B cell (primary cell): Measurements from ENCODE around the gene ING5. TPM values are rescaled to one million over a fixed set of nuclear protein-coding genes. Genes with fewer than 3 reads are reported as not detected.

ENCODE experiments used
- ATAC-seq: fragments of 200-7000 bp; cut with Tn5 transposase; one replicate; pipeline ENCODE4 v1.10.0; 2021; ENCODE audit warnings: low read depth, mild to moderate bottlenecking, moderate number of reproducible peaks, moderate library complexity
- CTCF ChIA-PET: fragments of 350-600 bp; sonication (Branson Sonifier 250); formaldehyde crosslinking; loops from one replicate; lab custom pipeline; 2021; ENCODE audit warnings: antibody characterized with exemption, inconsistent platforms; lab: Charles Lee
- POLR2A ChIA-PET: fragments of 350-600 bp; sonication (Branson Sonifier 250); formaldehyde crosslinking; loops from one replicate; lab custom pipeline; 2021; ENCODE audit warnings: antibody characterized with exemption; lab: Charles Lee
- DNase-seq: peaks from one replicate; pipeline ENCODE4 v3.0.0; 2013
- H2AFZ ChIP-seq: 2 replicates; pipeline ENCODE4 v1.6.1; 2012; ENCODE audit warnings: mild to moderate bottlenecking, low read depth, low read length; ENCODE audit not compliant: insufficient read depth, poor library complexity, severe bottlenecking
- H3K27ac ChIP-seq, 2 donors: 1 replicate in 1 of 2; 2 replicates in 1 of 2; pipeline ENCODE4 v1.5.1; 2012 to 2013; ENCODE audit warnings: low read length in 2 of 2, mild to moderate bottlenecking in 2 of 2, moderate library complexity in 1 of 2
- H3K27me3 ChIP-seq, 4 experiments: fragments of 200-600 bp in 1 of 4; sonication (generic) in 1 of 4; replicated peaks in 1 of 4; 1 replicate in 2 of 4; 2 replicates in 2 of 4; pipeline versions ENCODE4 v1.6.1 to v1.7.0; 2013 to 2016; ENCODE audit warnings: low read length in 3 of 4, mild to moderate bottlenecking in 2 of 4, mixed read lengths in 1 of 4, moderate library complexity in 1 of 4; ENCODE audit not compliant: insufficient read depth in 4 of 4, control insufficient read depth in 3 of 4; ENCODE audit errors: control extremely low read depth in 1 of 4
- H3K36me3 ChIP-seq, 2 experiments: replicated peaks in 1 of 2; 1 replicate in 1 of 2; 2 replicates in 1 of 2; pipeline versions ENCODE4 v1.6.1 to v1.7.1; 2013; ENCODE audit warnings: low read length in 1 of 2; ENCODE audit not compliant: insufficient read depth in 2 of 2, control insufficient read depth in 1 of 2; ENCODE audit errors: control extremely low read depth in 1 of 2, extremely low read depth in 1 of 2
- H3K4me1 ChIP-seq, 2 donors: fragments of 200-600 bp in 1 of 2; sonication (generic) in 1 of 2; 1 replicate in 1 of 2; 2 replicates in 1 of 2; pipeline versions ENCODE4 v1.5.1 to v1.6.1; 2013 to 2017; ENCODE audit warnings: low read length in 2 of 2; ENCODE audit not compliant: control insufficient read depth in 2 of 2, insufficient read depth in 2 of 2
- H3K4me2 ChIP-seq: replicated peaks from 2 replicates; pipeline ENCODE3; 2012; ENCODE audit warnings: mild to moderate bottlenecking, low read depth, low read length; ENCODE audit not compliant: poor library complexity, severe bottlenecking
- H3K4me3 ChIP-seq, 5 experiments: fragments of 200-600 bp in 1 of 5; sonication (generic) in 1 of 5; 1 replicate in 3 of 5; 2 replicates in 2 of 5; pipeline versions ENCODE4 v1.5.1 to v1.7.0; 2011 to 2016; ENCODE audit warnings: low read length in 4 of 5, mild to moderate bottlenecking in 4 of 5, low read depth in 2 of 5, control low read depth in 1 of 5, moderate library complexity in 1 of 5; ENCODE audit not compliant: insufficient read depth in 1 of 5; ENCODE audit errors: control extremely low read depth in 1 of 5, extremely low read depth in 1 of 5
- H3K79me2 ChIP-seq: fragments of 200-600 bp; sonication (generic); one replicate; pipeline ENCODE4 v1.6.0; 2016; ENCODE audit warnings: low read length; ENCODE audit not compliant: control insufficient read depth, insufficient read depth
- H3K9ac ChIP-seq: fragments of 200-600 bp; sonication (generic); 2 replicates; pipeline ENCODE4 v1.6.1; 2017; ENCODE audit warnings: mild to moderate bottlenecking, low read length, moderate library complexity
- H3K9me3 ChIP-seq, 3 donors: one replicate each; pipeline versions ENCODE4 v1.6.1 to v1.7.1; 2013; ENCODE audit warnings: low read length in 2 of 3; ENCODE audit not compliant: control insufficient read depth in 2 of 3, insufficient read depth in 1 of 3; ENCODE audit errors: control extremely low read depth in 1 of 3
- H4K20me1 ChIP-seq: 2 replicates; pipeline ENCODE4 v1.6.0; 2012; ENCODE audit warnings: mild to moderate bottlenecking, low read length; ENCODE audit not compliant: insufficient read depth, control insufficient read depth, poor library complexity, severe bottlenecking
- H3K27ac Mint-ChIP-seq: one replicate; pipeline ENCODE4 v1.8.0; 2021; ENCODE audit warnings: mixed read lengths
- H3K27me3 Mint-ChIP-seq: one replicate; pipeline ENCODE4 v1.8.0; 2021; ENCODE audit warnings: mixed read lengths
- H3K4me1 Mint-ChIP-seq: one replicate; pipeline ENCODE4 v1.8.0; 2021; ENCODE audit warnings: mixed read lengths
- H3K4me3 Mint-ChIP-seq: one replicate; pipeline ENCODE4 v1.8.0; 2021; ENCODE audit warnings: mixed read lengths
- H3K9me3 Mint-ChIP-seq: one replicate; pipeline ENCODE4 v1.8.0; 2022; ENCODE audit warnings: mixed read lengths; ENCODE audit not compliant: insufficient read depth
- EZH2 ChIP-seq: IDR thresholded peaks from 2 replicates; pipeline ENCODE4 v1.6.1; 2012; ENCODE audit warnings: borderline replicate concordance, low read depth, mild to moderate bottlenecking, moderate library complexity, low read length; ENCODE audit not compliant: insufficient read depth, poor library complexity, severe bottlenecking
- WGBS: methylation state at CpG from one replicate; pipeline ENCODE4 v1.1.5; 2013; ENCODE audit warnings: missing lambda C conversion rate; ENCODE audit not compliant: insufficient coverage; 5-methylcytosine and 5-hydroxymethylcytosine counted together
- intact Hi-C: fragments of 100-400 bp; cut with micrococcal nuclease; formaldehyde crosslinking; loops from one replicate; pipeline ENCODE4 v1.10.0; 2022
- polyA plus RNA-seq: library from polyadenylated mRNA; depleted of rRNA; stranded (reverse); fragments of >200 nt; gene quantifications from 2 replicates; pipeline ENCODE4 v1.2.3, GENCODE V29; 2012
- total RNA-seq, 2 donors: library from RNA; stranded (reverse); fragments of 120-200 nt in 1 of 2; gene quantifications; 1 replicate in 1 of 2; 2 replicates in 1 of 2; pipeline versions ENCODE4 v1.2.3 to v1.2.4, GENCODE V29; 2013 to 2022
- TF ChIP-seq, protein P1 (sequence below): fragments of 200-600 bp; IDR thresholded peaks from one replicate; pipeline ENCODE4 v1.8.0; 2022; ENCODE audit warnings: antibody characterized with exemption, mild to moderate bottlenecking

ING5 gene
- total and polyA plus RNA-seq, 2 donors (not counting 1 experiment from before 2014, with no cell fraction given) = 70.7 to 82.9 TPM

GRCh38 chr2:241733391-241734207, 31.8 kb downstream of the ING5 start:
- peak overlapping the region; percentile 71 for H3K4me3 Mint-ChIP-seq
- ATAC-seq (no peak), DNase-seq (peak; percentile 38)
- H3K4me2 ChIP-seq = peak overlapping the region; percentile 90
- no peaks in the 10 kb centered on the region for H3K27me3 Mint-ChIP-seq
- no peak for TF ChIP-seq EZH2
- TF ChIP-seq, protein P1, sequence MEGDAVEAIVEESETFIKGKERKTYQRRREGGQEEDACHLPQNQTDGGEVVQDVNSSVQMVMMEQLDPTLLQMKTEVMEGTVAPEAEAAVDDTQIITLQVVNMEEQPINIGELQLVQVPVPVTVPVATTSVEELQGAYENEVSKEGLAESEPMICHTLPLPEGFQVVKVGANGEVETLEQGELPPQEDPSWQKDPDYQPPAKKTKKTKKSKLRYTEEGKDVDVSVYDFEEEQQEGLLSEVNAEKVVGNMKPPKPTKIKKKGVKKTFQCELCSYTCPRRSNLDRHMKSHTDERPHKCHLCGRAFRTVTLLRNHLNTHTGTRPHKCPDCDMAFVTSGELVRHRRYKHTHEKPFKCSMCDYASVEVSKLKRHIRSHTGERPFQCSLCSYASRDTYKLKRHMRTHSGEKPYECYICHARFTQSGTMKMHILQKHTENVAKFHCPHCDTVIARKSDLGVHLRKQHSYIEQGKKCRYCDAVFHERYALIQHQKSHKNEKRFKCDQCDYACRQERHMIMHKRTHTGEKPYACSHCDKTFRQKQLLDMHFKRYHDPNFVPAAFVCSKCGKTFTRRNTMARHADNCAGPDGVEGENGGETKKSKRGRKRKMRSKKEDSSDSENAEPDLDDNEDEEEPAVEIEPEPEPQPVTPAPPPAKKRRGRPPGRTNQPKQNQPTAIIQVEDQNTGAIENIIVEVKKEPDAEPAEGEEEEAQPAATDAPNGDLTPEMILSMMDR = no peak
- POLR2A ChIA-PET = interaction anchor here (1.2 to 2.9 kb wide), 5 partner anchors 31 to 1173 kb away, joined by 3 to 30 read pairs (median 4); partner anchors contain the start of genes ATG4B, DTYMK, ING5 and THAP4
- H3K9ac ChIP-seq = peak overlapping the region; percentile 86
- CTCF ChIA-PET = interaction anchor here (1.1 to 5.8 kb wide), 10 partner anchors 8 to 882 kb away, joined by 3 to 41 read pairs (median 5); partner anchors contain the start of genes DTYMK and ING5
- intact Hi-C loops = loop anchor here (1.0 kb wide), 5 partner anchors 31 to 375 kb away; partner anchors contain the start of genes DTYMK and ING5
- H2AFZ ChIP-seq = peak overlapping the region; percentile 92
- H3K9me3 ChIP-seq = peaks cover 0 to 5% (median 0%) of the 10 kb centered on the region in 3 donors
- peak overlapping the region in 4 of 5 experiments; percentile 49 to 94 (median 70) for H3K4me3 ChIP-seq
- peak overlapping the region; percentile 50 for H3K27ac Mint-ChIP-seq
- peaks cover 4 to 28% of the 10 kb centered on the region in 2 donors for H3K4me1 ChIP-seq
- H4K20me1 ChIP-seq = no peaks in the 10 kb centered on the region
- H3K4me1 Mint-ChIP-seq = peaks cover 37% of the 10 kb centered on the region
- WGBS = 73% methylated on average over 12 of the region's 23 CpGs
- no peaks in the 10 kb centered on the region for H3K9me3 Mint-ChIP-seq
- H3K36me3 ChIP-seq = no peaks in the 10 kb centered on the region
- H3K27me3 ChIP-seq = no peaks in the 10 kb centered on the region
- H3K79me2 ChIP-seq = peaks cover 12% of the 10 kb centered on the region
- H3K27ac ChIP-seq = peak overlapping the region; percentile 40 to 84
